HG03025 (cell line): ENCODE measurements around the gene CCNG1.
"Not testable (repeated sequence)": the region's sequence is repeated elsewhere in the genome, so short reads cannot be mapped to it uniquely, and the experiment has no call there.

Source experiments
- ATAC-seq: cut with Tn5 transposase; IDR thresholded peaks from one replicate; pipeline ENCODE4 v1.9.1; 2021; ENCODE audit warnings: mild to moderate bottlenecking, moderate library complexity; ENCODE audit not compliant: unreplicated experiment, low FRiP score

CCNG1 gene

DNA sequence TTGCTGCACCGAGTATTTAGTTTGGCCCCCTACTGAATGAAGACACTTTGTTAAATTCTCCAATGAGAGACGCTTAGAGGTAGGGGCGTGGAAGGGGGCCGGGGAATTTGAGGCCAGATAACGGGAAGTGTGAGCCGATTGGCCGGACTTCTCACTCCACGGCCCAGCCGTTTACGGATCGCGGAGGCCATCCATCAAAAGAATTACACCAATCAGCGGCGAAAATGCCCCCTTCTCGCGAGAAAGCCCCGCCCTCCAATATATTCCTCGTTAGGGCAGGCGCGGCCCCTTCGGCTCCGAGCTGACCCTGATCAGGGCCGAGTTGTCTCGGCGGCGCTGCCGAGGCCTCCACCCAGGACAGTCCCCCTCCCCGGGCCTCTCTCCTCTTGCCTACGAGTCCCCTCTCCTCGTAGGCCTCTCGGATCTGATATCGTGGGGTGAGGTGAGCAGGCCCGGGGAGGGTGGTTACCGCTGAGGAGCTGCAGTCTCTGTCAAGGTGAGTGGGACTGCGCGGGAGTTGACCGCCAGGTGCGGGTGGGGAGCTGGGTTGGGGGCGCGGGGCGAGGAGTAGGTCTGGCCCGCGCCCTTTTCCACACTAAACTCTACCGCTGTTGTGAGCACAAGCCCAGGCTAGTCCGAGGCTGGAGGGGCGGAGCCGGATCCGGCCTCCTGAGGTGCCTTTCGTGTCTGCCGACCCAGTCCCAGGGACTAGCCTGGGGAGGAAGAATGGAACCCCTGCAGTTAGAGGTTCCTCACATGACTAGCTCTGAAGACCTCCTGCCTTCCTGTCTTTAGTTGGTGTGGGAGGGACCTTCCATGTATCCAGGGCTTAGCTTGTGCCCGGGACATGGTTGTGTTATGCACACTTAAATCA is at the start of gene CCNG1:
Gene CCNG1 (plus strand): TSS at position 287 of the 874 bp plus-strand sequence. CDS start 1,662 bp downstream, outside the sequence.
- peak; percentile 99 for ATAC-seq

- no peak for ATAC-seq
Observed at GRCh38 chr5:163395792-163396191, 41.6 kb upstream of the CCNG1 start.

GRCh38 chr5:163396818-163397340 is 40.5 kb upstream of the CCNG1 start:
- not testable (repeated sequence) for ATAC-seq

DNA sequence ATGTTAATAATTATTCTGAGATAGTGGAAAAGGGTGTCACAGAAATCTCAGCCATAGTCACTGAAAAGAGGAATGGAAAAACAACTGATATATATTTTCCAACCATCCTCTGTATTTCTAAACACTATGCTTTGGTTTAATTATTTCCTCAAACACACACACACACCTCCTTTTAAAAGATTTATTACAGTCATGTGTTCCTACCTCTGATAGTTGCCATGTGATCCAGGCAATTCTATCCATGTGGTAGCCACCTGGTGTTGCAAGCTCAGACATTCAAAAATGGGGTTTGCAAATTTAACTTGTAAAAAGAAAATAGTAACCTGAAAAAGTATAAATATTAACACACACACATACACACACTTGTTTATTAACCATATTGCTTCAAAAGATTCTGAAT is 40.0 kb upstream of the CCNG1 start:
- ATAC-seq, result no peak

GRCh38 chr5:163399923-163400322 is 37.5 kb upstream of the CCNG1 start:
- ATAC-seq, result no peak

- ATAC-seq, result no peak
Observed at GRCh38 chr5:163401271-163401670, 36.1 kb upstream of the CCNG1 start.

DNA sequence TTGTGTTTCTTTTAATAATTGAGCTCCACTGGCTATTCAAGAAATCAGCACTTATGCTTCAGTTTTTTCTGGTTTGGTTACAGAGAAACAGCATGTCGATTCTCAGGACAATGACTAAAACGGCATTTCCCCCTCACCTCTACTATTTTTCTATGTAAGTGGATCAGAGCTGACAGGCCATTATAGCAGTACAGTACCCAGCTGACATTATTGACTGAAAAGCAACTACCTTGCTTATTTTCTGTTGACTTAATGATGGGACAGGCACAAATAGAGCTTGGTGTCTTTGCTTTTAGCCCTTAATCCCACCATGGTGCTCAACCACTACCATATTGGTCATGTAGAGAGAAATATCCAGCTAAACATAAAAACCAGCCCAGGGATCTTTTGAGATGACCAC is 35.4 kb upstream of the CCNG1 start:
- ATAC-seq, result no peak

DNA sequence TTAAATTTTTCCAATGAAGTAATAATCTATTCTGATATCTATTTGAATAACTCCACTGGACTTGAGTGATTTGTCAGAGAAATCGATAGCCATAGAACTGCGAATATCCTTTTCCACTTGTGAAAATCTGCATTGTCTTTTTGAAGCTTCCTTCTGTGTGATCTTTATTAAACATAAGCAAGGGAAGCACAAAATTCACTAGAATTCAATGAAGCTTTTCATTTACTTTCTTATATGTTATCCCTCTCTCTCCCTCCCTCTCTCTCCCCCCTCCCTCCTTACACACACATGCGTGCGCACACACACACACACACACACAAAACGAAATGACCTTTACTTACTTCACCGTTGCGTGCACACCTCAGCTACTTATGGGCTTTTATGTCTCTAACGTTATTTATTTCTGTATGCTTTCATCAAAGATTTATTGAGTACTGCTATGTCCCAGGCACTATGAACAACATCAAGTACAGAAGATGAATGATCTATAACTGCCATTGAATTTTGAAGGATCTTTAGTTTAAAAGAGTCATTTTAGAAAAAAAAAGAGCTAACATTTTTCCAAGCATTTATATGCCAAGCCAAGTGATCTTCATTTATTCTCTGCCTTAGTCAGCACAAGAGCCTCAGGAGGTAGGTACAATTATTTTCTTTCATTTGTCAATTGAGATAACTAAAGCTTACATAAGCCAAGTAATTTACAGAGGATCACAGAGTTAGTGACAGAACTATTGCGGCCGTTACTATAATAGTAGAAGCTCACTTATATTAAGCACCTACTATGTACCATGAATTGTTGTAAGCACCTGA is 32.8 kb upstream of the CCNG1 start:
- ATAC-seq, result no peak

DNA sequence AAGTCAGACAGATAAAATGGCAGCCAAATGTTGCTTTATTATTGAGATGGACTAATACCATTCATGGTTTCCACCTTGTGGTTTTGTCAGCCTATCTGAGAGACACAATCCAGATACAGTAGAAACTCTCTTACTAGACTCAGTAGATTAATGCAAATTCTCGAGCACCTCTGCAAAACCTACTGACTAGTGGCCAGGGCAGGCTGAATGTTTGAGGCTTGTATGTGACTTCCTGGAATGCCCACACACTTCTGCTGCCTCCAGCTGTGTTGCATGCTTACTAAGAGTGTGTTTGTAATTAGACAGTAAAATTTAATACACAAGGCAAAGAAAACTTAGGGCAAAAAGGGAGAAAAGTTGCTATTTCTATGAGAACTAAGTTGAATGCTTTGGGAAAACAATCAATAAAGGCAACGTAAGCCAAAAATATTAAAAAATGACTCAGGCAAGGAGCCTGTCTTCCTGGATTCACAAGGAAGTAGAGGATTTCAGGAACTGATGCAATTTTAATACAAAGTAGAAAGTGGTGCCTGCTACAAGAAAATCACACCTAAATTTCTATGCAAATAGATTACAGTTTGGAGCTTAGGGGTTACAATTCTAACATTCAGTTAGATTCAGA is 30.2 kb upstream of the CCNG1 start:
- peak; percentile 97 for ATAC-seq

DNA sequence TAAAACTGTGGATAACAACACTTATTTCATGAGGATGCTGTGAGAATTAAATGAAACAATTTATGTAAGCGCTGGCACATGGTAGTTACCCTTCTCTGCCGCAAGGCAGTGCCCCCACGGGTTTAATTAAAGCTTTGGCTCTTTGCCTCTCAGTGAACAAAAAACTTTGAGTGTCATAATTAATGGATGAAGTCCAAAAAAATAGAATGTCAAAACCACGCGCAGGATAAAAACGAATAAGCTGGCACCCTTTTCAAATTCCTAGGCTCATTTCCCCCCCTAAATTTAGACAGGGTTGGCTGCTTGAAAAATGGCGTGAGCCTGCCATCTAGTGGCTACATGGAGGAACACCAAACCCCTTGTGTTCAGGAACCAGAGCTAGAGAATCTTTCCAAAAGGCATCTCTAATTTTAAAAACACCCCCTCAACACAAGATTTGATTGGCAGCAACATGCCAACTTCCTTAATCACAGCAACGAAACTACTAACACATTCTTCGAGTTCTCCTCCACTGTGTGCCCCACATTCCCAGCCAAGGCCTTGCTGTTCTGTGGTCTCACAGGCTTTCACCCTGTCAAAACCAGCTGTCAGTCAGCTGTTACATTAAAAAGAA is 29.0 kb upstream of the CCNG1 start:
- peak; percentile 64 for ATAC-seq

DNA sequence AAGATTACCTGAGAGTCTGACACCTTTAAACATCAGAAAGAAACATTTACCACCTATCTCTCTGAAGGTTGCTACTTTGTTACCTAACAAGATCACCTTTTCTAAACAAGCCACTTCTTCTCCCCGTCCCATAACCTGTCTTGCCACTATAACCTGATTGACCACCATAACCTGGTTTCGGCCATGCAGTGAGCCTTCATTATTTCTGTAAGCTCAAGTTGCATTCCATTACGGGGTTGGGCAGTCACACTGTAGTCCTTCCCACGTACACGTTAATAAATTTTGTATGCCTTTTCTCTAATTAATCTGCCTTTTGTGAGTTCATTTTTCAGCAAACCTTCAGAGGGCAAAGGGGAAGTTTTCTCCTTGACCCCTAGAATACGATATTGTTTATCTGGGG is 28.0 kb upstream of the CCNG1 start:
- ATAC-seq, result no peak

DNA sequence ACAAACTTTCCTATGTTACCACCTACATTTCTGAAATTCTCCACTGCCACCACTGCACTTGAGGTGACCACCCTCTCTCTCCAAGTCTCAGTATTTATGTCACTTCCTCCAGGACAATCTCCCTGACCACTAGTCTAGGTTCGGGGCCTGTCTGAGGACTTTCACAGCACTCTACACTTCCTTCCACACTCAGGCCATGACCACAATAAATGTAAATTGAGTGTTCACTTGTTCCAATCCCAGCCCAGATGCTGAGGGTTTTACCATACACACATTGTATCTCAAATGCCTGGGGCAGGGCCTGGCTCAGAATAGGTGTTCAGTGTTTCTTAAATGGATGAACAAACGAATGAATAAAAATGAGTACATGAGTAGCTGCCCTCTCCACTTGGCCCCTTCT is 26.9 kb upstream of the CCNG1 start:
- ATAC-seq, result no peak

DNA sequence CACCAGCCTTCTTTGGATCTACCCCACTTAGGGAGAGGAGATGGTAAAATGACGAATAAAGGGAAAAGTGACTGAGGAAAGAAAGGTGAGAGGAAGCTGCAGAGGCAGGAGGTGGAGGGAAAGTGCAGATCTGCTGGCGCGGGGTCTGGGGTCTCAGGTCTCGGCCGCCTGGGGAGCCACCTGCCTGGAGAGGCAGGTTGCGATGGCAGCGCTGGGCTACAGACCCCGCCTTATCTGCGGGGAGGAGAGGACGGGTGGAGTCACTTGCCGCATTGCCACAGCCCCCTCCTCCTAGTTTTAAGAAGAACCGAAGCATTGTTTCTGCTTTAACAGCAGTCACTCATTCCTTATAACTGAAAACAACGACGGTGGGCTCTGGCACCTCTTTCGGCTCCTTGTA is 21.7 kb upstream of the CCNG1 start:
- not testable (repeated sequence) for ATAC-seq

DNA sequence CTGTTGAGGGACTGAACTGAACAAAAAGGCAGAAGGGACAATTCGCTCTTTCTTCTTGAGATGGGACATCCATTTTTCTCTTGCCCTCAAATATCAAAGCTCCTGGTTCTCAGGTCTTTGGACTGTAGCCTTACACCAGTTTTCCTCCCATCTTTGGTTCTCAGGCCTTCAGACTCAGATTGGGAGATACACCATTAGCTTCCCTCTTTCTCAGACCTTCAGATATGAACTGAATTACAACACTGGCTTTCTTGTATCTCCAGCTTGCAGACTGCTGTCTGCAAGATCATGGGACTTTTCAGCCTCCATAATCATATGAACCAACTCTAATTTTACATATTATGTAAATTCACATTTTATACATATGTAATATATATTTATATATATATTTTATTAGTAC is 12.6 kb upstream of the CCNG1 start:
- ATAC-seq, result no peak

GRCh38 chr5:163426128-163426527 is 11.3 kb upstream of the CCNG1 start:
- ATAC-seq, result not testable (repeated sequence)

DNA sequence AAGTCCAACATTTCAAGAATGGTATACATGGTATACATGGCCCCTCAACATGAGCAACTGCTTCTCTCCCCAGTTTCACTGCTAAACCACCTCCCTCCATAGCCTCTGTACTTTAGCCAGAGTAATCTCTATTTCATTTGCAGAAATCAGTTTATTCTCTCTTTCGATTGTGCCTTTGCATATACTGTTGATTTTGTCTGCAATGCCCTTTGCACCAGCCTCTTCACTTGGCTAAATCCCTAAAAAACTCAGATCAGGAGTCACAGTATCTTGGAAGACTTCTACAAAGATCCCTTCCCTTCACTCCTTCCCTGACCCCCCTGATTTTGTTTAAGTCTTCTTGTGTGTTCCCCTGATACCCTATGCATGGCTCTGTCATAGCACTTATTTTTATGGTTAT is 4.9 kb upstream of the CCNG1 start:
- ATAC-seq, result no peak

GRCh38 chr5:163433271-163433670 is 4.1 kb upstream of the CCNG1 start:
- no peak for ATAC-seq

- ATAC-seq, result no peak
Observed at GRCh38 chr5:163434401-163434866, 3.0 kb upstream of the CCNG1 start.

DNA sequence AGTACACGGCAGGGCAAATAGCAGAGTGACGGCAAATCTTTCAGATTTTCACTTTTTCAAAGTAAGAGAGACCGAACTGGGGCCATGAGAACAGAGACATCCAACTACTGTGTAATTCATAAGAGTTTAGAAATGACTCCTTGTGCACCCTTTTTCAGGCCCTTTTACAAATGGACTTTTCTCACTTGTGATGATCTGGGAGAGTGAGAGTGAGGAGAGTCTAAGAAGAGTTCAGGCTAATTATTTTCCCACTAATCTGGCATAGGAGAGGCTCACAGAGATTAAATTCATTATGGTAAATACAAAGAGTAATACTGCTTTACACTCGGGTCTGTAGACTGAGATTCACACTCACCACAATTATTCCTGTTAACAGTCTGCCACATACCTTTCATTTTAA is 880 bp upstream of the CCNG1 start:
- ATAC-seq, result no peak

DNA sequence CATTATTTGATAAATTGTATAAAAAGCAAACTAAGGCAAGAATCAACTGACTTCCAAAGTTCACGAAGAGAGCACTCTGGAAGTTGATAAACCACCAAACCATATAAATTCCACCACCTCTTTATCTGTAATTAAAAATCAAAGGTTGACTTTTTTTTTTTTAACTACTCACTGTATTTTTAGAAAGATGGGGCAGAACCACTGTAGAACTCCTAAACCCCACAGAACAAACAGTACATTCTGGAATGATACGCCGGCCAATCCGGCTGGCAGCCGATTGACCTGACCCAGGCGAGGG is 435 bp upstream of the CCNG1 start:
- ATAC-seq, result no peak

GRCh38 chr5:163439092-163439425 is 1.7 kb downstream of the CCNG1 start:
- no peak for ATAC-seq
